ENCODE results near the gene ADCY1. TPM values are rescaled to one million over a fixed set of nuclear protein-coding genes. Genes with fewer than 3 reads are reported as not detected.
"Not testable (repeated sequence)": the region's sequence is repeated elsewhere in the genome, so short reads cannot be mapped to it uniquely, and the experiment has no call there.

The ADCY1 gene
- under 1 TPM in 1 of 6 experiments, not detected in 5; 0.20 TPM for total RNA-seq (2021; fragmentation: NEBNext Ultra II Directional; extraction: Animal tissue kit (Norgen Biotek cat#: 25700))
- long read RNA-seq = 0 reads

DNA sequence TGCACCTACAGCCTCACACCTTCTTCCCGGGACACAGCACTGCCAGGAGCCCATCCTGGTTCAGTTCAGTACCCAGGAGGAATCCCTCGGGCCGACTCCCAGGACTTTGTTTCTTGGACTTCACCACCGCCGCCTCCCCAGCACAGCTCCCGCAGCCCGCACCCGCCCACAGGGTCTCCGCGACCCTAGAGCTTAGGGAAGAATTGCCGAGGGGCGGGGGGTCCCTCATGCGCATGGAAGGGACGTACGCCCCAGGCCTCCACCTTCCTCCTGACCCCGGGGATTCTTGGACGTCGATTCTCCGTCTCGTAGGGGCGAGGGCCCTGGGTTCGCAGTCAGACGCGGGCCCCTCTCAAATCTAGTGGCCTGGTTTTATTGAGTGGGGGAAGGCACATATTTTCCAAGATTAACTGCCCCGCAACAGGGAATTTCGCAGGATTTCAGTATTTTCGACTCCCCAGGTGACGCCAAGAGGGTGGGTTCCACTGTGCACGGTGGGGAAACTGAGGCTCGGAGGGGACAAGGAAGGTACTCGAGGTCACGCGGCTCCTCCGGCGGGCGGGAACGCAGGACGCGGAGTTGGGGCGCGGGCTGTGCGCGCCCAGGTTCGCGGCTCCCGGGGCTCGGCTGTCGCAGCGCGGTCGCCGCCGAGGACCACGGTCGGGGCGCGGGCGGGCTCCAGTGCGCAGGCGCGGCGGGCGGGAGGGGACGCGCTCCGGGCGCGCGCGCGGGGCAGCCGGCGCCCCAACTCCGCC lies at the start of gene ADCY1:
Gene ADCY1 (plus strand): TSS at position 708 of the 755 bp plus-strand sequence. CDS start 176 bp downstream, outside the sequence.
- Mint-ChIP-seq H3K9me3 (no peaks in the 10 kb centered on the region), H3K27me3 (ENCODE audit: insufficient read depth) (peaks cover 35% of the 10 kb centered on the region), H3K4me1 (ENCODE audit: low read depth) (no peaks in the 10 kb centered on the region), H3K36me3 (ENCODE audit: low read depth) (no peaks in the 10 kb centered on the region), H3K27ac (no peak within 1 kb of the TSS), H3K4me3 (no peak within 1 kb of the TSS)
- no peak for DNase-seq
- TF ChIP-seq, protein P1, sequence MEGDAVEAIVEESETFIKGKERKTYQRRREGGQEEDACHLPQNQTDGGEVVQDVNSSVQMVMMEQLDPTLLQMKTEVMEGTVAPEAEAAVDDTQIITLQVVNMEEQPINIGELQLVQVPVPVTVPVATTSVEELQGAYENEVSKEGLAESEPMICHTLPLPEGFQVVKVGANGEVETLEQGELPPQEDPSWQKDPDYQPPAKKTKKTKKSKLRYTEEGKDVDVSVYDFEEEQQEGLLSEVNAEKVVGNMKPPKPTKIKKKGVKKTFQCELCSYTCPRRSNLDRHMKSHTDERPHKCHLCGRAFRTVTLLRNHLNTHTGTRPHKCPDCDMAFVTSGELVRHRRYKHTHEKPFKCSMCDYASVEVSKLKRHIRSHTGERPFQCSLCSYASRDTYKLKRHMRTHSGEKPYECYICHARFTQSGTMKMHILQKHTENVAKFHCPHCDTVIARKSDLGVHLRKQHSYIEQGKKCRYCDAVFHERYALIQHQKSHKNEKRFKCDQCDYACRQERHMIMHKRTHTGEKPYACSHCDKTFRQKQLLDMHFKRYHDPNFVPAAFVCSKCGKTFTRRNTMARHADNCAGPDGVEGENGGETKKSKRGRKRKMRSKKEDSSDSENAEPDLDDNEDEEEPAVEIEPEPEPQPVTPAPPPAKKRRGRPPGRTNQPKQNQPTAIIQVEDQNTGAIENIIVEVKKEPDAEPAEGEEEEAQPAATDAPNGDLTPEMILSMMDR (IDR thresholded peaks at IDR 0.05) = no peak

DNA sequence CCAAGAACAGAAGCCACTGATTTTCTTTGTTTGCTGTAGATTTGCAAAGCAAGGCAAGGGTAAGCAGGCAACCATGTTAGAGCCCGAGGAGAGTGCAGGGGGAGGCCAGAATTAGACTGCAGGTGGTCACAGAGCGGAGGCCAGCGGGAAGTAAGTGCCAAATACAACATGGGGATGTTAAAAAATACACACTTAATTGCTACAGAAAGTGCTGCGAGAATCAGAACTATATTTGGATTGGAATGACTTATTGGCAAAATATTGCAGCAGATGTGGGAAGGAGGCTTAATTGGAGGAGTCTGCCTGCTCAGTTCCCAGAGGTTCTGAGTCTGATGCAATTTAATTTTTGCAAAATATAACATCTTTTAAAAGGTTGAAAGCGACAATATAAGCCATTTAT lies 49.7 kb upstream of the ADCY1 start:
- DNase-seq = no peak
- TF ChIP-seq, protein P1 (IDR thresholded peaks at IDR 0.05) = no peak
- no peaks in the 10 kb centered on the region for H3K9me3 Mint-ChIP-seq
- peaks cover 2% of the 10 kb centered on the region for H3K27me3 Mint-ChIP-seq (ENCODE audit: insufficient read depth)
- no peaks in the 10 kb centered on the region for H3K36me3 Mint-ChIP-seq (ENCODE audit: low read depth)
- no peak overlapping the region for H3K4me3 Mint-ChIP-seq
- H3K4me1 Mint-ChIP-seq (ENCODE audit: low read depth) = no peaks in the 10 kb centered on the region
- H3K27ac Mint-ChIP-seq = no peak overlapping the region

DNA sequence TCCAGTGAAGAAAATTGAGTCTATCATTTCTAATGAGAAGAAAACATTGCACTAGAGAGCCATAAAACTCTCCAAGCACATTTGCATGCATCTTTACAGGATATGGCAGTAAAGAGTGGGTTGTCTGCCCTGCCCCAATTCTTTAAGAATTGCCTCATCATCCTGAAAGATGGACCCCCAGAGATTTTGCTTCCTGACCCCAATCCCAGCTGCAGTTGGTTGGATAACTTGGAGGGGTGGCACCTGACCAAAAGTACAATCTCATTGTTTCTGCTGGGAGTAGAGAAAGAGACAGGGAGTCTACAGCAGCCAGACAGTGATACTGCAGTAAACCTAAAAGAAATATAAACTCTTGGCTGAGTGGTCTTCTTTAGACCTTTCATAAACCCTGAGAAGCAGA lies 49.1 kb upstream of the ADCY1 start:
- H3K27ac Mint-ChIP-seq = no peak overlapping the region

DNA sequence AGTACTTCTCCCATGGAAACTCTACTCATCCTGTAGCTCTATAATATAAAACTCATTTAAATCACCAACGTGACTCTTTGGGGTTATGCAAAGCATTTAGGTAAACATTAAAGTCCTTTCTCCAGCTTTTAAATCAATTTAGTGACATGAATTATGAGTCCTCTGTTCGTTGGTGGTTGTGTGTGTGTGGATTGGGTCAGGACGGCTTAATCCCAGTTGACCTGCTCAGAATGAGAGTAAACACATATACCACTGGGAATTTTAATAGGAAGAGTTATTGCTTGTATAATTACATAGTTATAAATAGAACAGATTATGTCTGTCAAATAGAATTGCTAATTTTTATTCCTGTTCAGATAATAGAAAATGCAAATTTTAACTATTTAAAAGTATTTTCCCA lies 30.7 kb upstream of the ADCY1 start:
- Mint-ChIP-seq H3K36me3 (ENCODE audit: low read depth) (no peaks in the 10 kb centered on the region), H3K4me1 (ENCODE audit: low read depth) (no peaks in the 10 kb centered on the region), H3K9me3 (peaks cover 15% of the 10 kb centered on the region), H3K4me3 (no peak overlapping the region), H3K27me3 (ENCODE audit: insufficient read depth) (peaks cover 3% of the 10 kb centered on the region; the same call in 1 of the 2 replicates), H3K27ac (no peak overlapping the region)
- TF ChIP-seq, protein P1 (IDR thresholded peaks at IDR 0.05) = no peak
- DNase-seq = no peak

More for the DNA sequence above, 49.1 kb upstream of the ADCY1 start:
- no peaks in the 10 kb centered on the region for H3K9me3 Mint-ChIP-seq
- TF ChIP-seq, protein P1 (IDR thresholded peaks at IDR 0.05) = no peak
- peaks cover 2% of the 10 kb centered on the region for H3K27me3 Mint-ChIP-seq (ENCODE audit: insufficient read depth)
- H3K4me3 Mint-ChIP-seq = no peak overlapping the region
- no peaks in the 10 kb centered on the region for H3K36me3 Mint-ChIP-seq (ENCODE audit: low read depth)
- DNase-seq = no peak
- no peaks in the 10 kb centered on the region for H3K4me1 Mint-ChIP-seq (ENCODE audit: low read depth)

DNA sequence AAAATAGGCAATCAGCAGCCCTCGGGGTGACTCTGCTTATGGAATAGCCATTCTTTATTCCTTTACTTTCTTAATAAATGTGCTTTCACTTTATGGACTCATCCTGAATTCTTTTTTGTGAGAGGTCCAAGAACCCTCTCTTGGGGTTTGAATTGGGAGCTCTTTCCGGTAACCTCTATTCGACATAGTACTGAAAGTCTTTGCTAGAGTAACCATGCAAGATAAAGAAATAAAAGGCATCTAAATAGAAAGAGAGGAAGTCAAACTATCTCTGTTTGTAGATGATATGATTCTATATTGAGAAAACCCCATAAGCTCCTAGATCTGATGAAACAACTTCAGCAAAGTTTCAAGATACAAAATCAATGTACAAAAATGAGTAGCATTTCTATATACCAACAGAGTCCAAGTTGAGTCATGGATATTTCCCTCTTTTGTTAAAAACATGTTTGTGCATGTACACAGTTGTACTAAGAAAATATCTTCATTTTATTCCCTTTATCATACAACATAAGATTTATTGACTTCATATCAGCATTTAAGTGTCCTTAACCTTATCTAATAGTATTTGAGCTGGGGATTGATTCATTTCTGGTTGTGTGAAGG lies 29.0 kb upstream of the ADCY1 start:
- H3K27me3 Mint-ChIP-seq (ENCODE audit: insufficient read depth); DNase-seq; H3K4me1 Mint-ChIP-seq (ENCODE audit: low read depth); H3K36me3 Mint-ChIP-seq (ENCODE audit: low read depth); H3K9me3 Mint-ChIP-seq; H3K4me3 Mint-ChIP-seq; H3K27ac Mint-ChIP-seq: not testable (repeated sequence)

DNA sequence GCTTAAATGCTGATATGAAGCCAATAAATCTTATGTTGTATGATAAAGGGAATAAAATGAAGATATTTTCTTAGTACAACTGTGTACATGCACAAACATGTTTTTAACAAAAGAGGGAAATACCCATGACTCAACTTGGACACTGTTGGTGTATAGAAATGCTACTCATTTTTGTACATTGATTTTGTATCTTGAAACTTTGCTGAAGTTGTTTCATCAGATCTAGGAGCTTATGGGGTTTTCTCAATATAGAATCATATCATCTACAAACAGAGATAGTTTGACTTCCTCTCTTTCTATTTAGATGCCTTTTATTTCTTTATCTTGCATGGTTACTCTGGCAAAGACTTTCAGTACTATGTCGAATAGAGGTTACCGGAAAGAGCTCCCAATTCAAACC lies 25.3 kb upstream of the ADCY1 start:
- not testable (repeated sequence) for H3K4me3 Mint-ChIP-seq; H3K27ac Mint-ChIP-seq; DNase-seq; H3K9me3 Mint-ChIP-seq; H3K4me1 Mint-ChIP-seq (ENCODE audit: low read depth); H3K36me3 Mint-ChIP-seq (ENCODE audit: low read depth); H3K27me3 Mint-ChIP-seq (ENCODE audit: insufficient read depth)
